H9 (cell line): Measurements from ENCODE around the gene TSPAN9. TPM values are rescaled to one million over a fixed set of nuclear protein-coding genes. Genes with fewer than 3 reads are reported as not detected.

Experiments
- DNase-seq: peaks from one replicate; pipeline ENCODE4 v3.0.0-alpha.2; 2017
- H2AFZ ChIP-seq: one replicate; pipeline ENCODE4 v1.6.1; 2013; ENCODE audit warnings: mild to moderate bottlenecking, low read length, control low read depth, moderate library complexity
- H2AK5ac ChIP-seq: 2 replicates; pipeline ENCODE4 v1.6.1; 2013; ENCODE audit warnings: low read length, control low read depth, mixed read lengths; ENCODE audit not compliant: insufficient read length
- H2BK120ac ChIP-seq: one replicate; pipeline ENCODE4 v1.6.1; 2013; ENCODE audit warnings: low read depth, mild to moderate bottlenecking, low read length, control low read depth, inconsistent platforms; ENCODE audit not compliant: poor library complexity, severe bottlenecking
- H2BK12ac ChIP-seq: 2 replicates; pipeline ENCODE4 v1.6.1; 2013; ENCODE audit warnings: low read length, control low read depth, mixed read lengths, low read depth; ENCODE audit not compliant: insufficient read length
- H2BK15ac ChIP-seq: 2 replicates; pipeline ENCODE4 v1.6.1; 2013; ENCODE audit warnings: low read depth, low read length, control low read depth
- H2BK20ac ChIP-seq: one replicate; pipeline ENCODE4 v1.6.1; 2013; ENCODE audit warnings: low read depth, mild to moderate bottlenecking, low read length, control low read depth, inconsistent platforms; ENCODE audit not compliant: poor library complexity, severe bottlenecking
- H2BK5ac ChIP-seq: 2 replicates; pipeline ENCODE4 v1.6.1; 2013; ENCODE audit warnings: low read length, control low read depth, mixed read lengths; ENCODE audit not compliant: insufficient read length
- H3K14ac ChIP-seq: 2 replicates; pipeline ENCODE4 v1.6.1; 2013; ENCODE audit warnings: low read length, control low read depth; ENCODE audit not compliant: insufficient read depth
- H3K18ac ChIP-seq: 2 replicates; pipeline ENCODE4 v1.6.1; 2013; ENCODE audit warnings: low read depth, mild to moderate bottlenecking, mixed read lengths, low read length, control low read depth; ENCODE audit not compliant: insufficient read length
- H3K23ac ChIP-seq: 2 replicates; pipeline ENCODE4 v1.6.1; 2013; ENCODE audit warnings: low read length, control low read depth, mixed read lengths, low read depth; ENCODE audit not compliant: insufficient read length
- H3K23me2 ChIP-seq: 2 replicates; pipeline ENCODE4 v1.6.1; 2013; ENCODE audit warnings: low read depth, mild to moderate bottlenecking, mixed read lengths, low read length, control low read depth; ENCODE audit not compliant: insufficient read length, poor library complexity, severe bottlenecking
- H3K27ac ChIP-seq: 2 replicates; pipeline ENCODE4 v1.5.1; 2013; ENCODE audit warnings: low read length, control low read depth, mixed read lengths, low read depth; ENCODE audit not compliant: insufficient read length
- H3K27me3 ChIP-seq: 2 replicates; pipeline ENCODE4 v1.6.1; 2013; ENCODE audit warnings: low read length, control low read depth, inconsistent platforms; ENCODE audit not compliant: insufficient read depth
- H3K4ac ChIP-seq: 2 replicates; pipeline ENCODE4 v1.6.1; 2013; ENCODE audit warnings: low read depth, mild to moderate bottlenecking, control low read depth, inconsistent platforms, low read length, moderate library complexity
- H3K4me1 ChIP-seq: 2 replicates; pipeline ENCODE4 v1.6.1; 2013; ENCODE audit warnings: low read length, control low read depth, inconsistent platforms; ENCODE audit not compliant: insufficient read depth
- H3K4me2 ChIP-seq: 2 replicates; pipeline ENCODE4 v1.6.1; 2013; ENCODE audit warnings: low read length, control low read depth, mixed read lengths; ENCODE audit not compliant: insufficient read length, insufficient read depth
- H3K56ac ChIP-seq: 2 replicates; pipeline ENCODE4 v1.6.1; 2013; ENCODE audit warnings: low read depth, mild to moderate bottlenecking, mixed read lengths, low read length, control low read depth; ENCODE audit not compliant: insufficient read length
- H3K79me1 ChIP-seq: 2 replicates; pipeline ENCODE4 v1.6.1; 2013; ENCODE audit warnings: low read depth, mild to moderate bottlenecking, moderate library complexity, low read length, control low read depth, inconsistent platforms; ENCODE audit not compliant: insufficient read depth, poor library complexity, severe bottlenecking
- H3K79me2 ChIP-seq: 2 replicates; pipeline ENCODE4 v1.6.1; 2013; ENCODE audit warnings: low read length, control low read depth, inconsistent platforms; ENCODE audit not compliant: insufficient read depth
- H3K9ac ChIP-seq: 2 replicates; pipeline ENCODE4 v1.6.1; 2013; ENCODE audit warnings: low read length, control low read depth, mixed read lengths; ENCODE audit not compliant: insufficient read length; ENCODE audit errors: extremely low read depth
- H3K9me3 ChIP-seq: one replicate; pipeline ENCODE4 v1.6.1; 2013; ENCODE audit warnings: low read depth, low read length, inconsistent platforms; ENCODE audit not compliant: control insufficient read depth
- H3T11ph ChIP-seq: one replicate; pipeline ENCODE4 v1.6.1; 2013; ENCODE audit warnings: mild to moderate bottlenecking, low read length, control low read depth, inconsistent platforms
- H4K20me1 ChIP-seq: one replicate; pipeline ENCODE4 v1.6.1; 2013; ENCODE audit not compliant: control insufficient read depth, insufficient read length, insufficient read depth
- H4K5ac ChIP-seq: 2 replicates; pipeline ENCODE4 v1.6.1; 2013; ENCODE audit warnings: low read depth, mild to moderate bottlenecking, mixed read lengths, low read length, control low read depth; ENCODE audit not compliant: insufficient read length
- H4K8ac ChIP-seq: replicated peaks from 2 replicates; pipeline ENCODE4 v1.6.1; 2013; ENCODE audit warnings: low read length, control low read depth, mixed read lengths, low read depth; ENCODE audit not compliant: insufficient read length
- H4K91ac ChIP-seq: 2 replicates; pipeline ENCODE4 v1.6.1; 2013; ENCODE audit warnings: low read depth, mild to moderate bottlenecking, moderate library complexity, mixed read lengths, low read length, control low read depth; ENCODE audit not compliant: insufficient read length
- H3K27ac Mint-ChIP-seq, 3 experiments: 2 replicates in 2 of 3; 3 replicates in 1 of 3; pipeline ENCODE4 v1.8.0; 2020 to 2021; ENCODE audit warnings: mixed read lengths in 3 of 3, mild to moderate bottlenecking in 1 of 3, moderate library complexity in 1 of 3
- H3K27me3 Mint-ChIP-seq: 2 replicates; pipeline ENCODE4 v1.8.0; 2021; ENCODE audit warnings: low read depth, mild to moderate bottlenecking, moderate library complexity, mixed read lengths
- H3K36me3 Mint-ChIP-seq, 3 experiments: 2 replicates in 2 of 3; 3 replicates in 1 of 3; pipeline ENCODE4 v1.8.0; 2020 to 2021; ENCODE audit warnings: low read depth in 3 of 3, mixed read lengths in 3 of 3; ENCODE audit not compliant: insufficient read depth in 1 of 3
- H3K4me1 Mint-ChIP-seq, 2 experiments: 2 replicates each; pipeline ENCODE4 v1.8.0; 2020; ENCODE audit warnings: mixed read lengths in 2 of 2
- H3K4me3 Mint-ChIP-seq, 2 experiments: 2 replicates in 1 of 2; 3 replicates in 1 of 2; pipeline ENCODE4 v1.8.0; 2020 to 2021; ENCODE audit warnings: mild to moderate bottlenecking in 2 of 2, mixed read lengths in 2 of 2, moderate library complexity in 1 of 2
- H3K9me3 Mint-ChIP-seq, 2 experiments: 2 replicates in 1 of 2; 3 replicates in 1 of 2; pipeline ENCODE4 v1.8.0; 2020; ENCODE audit warnings: mild to moderate bottlenecking in 2 of 2, mixed read lengths in 2 of 2, moderate library complexity in 1 of 2
- CTCF ChIP-seq: fragments of 200-600 bp; sonication (generic); conservative IDR thresholded peaks from 3 replicates; pipeline ENCODE4 v1.8.0; 2021; ENCODE audit warnings: antibody characterized with exemption, mild to moderate bottlenecking
- WGBS: extraction: QIAGEN DNeasy Blood & Tissue Kit; methylation state at CpG from one replicate; pipeline ENCODE4 v1.1.7; 2013; ENCODE audit warnings: missing lambda C conversion rate, low lambda C conversion rate, mixed read lengths; ENCODE audit not compliant: insufficient read length; ENCODE audit errors: extremely low coverage; 5-methylcytosine and 5-hydroxymethylcytosine counted together
- total RNA-seq: library from RNA; stranded (reverse); gene quantifications from 2 replicates; pipeline ENCODE4 v1.2.1, GENCODE V29; 2021

Gene TSPAN9
- total RNA-seq, 1 experiment from 2014 or later = 19.0 TPM

GRCh38 chr12:3310271-3311026, 233.3 kb downstream of the TSPAN9 start:
- no peak overlapping the region for H3K23ac ChIP-seq
- Mint-ChIP-seq H3K27me3 (peaks cover 6% of the 10 kb centered on the region), H3K4me3 (no peak overlapping the region), H3K4me1 (peaks cover 0 to 20% of the 10 kb centered on the region in 2 experiments; a peak in 3 of 4 replicates), H3K27ac (no peak overlapping the region; a peak in 1 of 7 replicates), H3K36me3 (no peaks in the 10 kb centered on the region), H3K9me3 (no peaks in the 10 kb centered on the region)
- H3K14ac ChIP-seq = no peak overlapping the region
- no peaks in the 10 kb centered on the region for H4K20me1 ChIP-seq
- no peak for DNase-seq
- H2BK15ac ChIP-seq = no peak overlapping the region
- H2AFZ ChIP-seq = no peak overlapping the region
- no peaks in the 10 kb centered on the region for H3K9me3 ChIP-seq
- H3K79me2 ChIP-seq = no peaks in the 10 kb centered on the region
- H4K5ac ChIP-seq = no peak overlapping the region
- TF ChIP-seq CTCF = no peak
- H2AK5ac ChIP-seq = no peak overlapping the region
- no peak overlapping the region for H3K18ac ChIP-seq
- no peaks in the 10 kb centered on the region for H3K23me2 ChIP-seq
- no peak overlapping the region for H3T11ph ChIP-seq
- no peak overlapping the region for H3K4ac ChIP-seq
- no peak overlapping the region for H2BK12ac ChIP-seq
- H3K4me1 ChIP-seq = no peaks in the 10 kb centered on the region
- H3K4me2 ChIP-seq = no peak overlapping the region
- H4K91ac ChIP-seq = no peak overlapping the region
- H3K27me3 ChIP-seq = no peaks in the 10 kb centered on the region
- no peak overlapping the region for H4K8ac ChIP-seq
- H2BK5ac ChIP-seq = no peak overlapping the region
- H3K9ac ChIP-seq = no peak overlapping the region
- no CpG with 5 or more reads among the region's 18 CpGs for WGBS
- no peak overlapping the region for H3K56ac ChIP-seq
- no peaks in the 10 kb centered on the region for H3K79me1 ChIP-seq
- H2BK120ac ChIP-seq = no peak overlapping the region
- H3K27ac ChIP-seq = no peak overlapping the region
- H2BK20ac ChIP-seq = no peak overlapping the region
